ENCODE results near the gene SELENOT.

SELENOT gene

DNA sequence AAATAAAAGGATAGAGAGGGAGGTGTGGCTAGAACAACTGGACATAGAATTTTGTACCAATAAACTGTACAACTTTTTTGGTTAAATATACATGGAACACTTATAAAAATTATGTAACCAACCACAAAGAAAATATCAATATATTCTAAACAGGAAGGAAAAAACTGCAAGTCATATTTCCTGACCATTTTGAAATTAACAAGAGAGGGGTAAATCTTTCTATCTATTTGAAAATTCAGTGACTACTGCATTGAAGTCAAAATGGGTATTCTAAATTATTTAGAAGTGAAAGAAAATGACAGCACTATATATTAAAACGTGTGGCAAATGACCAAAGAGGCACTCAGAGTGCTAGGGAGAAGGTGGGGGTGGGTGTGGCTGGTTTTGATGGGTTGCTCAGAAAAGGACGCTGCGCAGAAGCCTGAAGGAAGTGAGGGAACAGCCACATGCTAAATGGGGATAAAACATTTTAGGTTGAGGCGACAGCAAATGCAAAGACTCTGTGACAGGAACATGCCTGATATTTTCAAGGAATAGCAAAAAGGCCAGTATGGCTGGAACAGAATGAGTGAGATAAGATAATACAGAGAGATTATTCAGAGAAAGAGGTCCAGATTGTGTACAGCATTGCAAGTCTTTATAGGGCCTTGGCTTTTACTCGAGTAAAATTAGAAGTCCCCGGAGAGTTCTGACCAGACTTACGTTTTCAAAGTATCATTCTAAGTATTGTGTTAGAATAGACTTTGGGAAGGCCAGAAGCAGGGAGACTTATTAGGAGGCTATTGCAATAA, 59.5 kb downstream of the SELENOT start:
- DNase-seq (ENCODE audit: low read depth in 1 of 2, low spot score in 1 of 2) = no peak

- DNase-seq (ENCODE audit: low read depth in 1 of 2, low spot score in 1 of 2) = no peak
These were observed 60.3 kb downstream of the SELENOT start for GRCh38 chr3:150663461-150663860.

DNA sequence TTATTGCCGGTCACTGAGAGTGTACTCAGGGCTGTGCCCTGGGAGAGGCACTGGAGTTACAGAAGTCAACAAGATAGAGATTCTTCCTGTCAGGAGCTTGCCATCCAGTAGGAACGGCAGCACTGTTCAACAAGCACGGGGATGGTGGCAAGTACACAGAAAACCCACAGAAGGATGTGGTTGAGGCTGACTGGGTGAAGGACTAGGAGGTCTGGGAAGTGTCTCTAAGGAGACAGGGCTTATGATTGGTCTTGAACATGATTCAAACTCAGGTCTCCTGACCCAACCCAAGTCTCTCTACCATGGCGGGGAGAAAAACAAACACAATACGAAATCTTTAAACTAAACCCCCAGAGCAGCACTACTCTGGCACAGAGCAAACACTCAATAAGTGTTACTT, 63.0 kb downstream of the SELENOT start:
- DNase-seq (ENCODE audit: low read depth in 1 of 2, low spot score in 1 of 2) = no peak

DNA sequence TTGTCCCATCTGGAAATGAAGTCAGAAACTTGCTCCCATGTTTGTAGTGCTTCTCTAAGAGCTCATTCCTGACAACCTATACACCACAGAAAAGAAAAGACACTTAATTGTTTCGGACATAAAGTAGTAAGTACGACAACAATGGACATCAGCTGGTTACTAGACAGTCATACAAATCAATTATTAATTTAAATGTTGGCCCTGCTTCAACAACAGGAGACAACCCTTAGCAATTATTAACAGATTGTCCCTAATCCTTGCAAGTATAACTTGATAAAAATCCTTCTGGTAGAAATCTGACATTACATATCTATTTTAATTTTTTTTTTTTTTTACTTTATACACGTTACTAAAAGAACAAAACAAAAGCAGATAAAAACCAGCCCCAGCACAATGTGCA, 70.8 kb downstream of the SELENOT start:
- no peak for DNase-seq (ENCODE audit: low read depth in 1 of 2, low spot score in 1 of 2)

DNA sequence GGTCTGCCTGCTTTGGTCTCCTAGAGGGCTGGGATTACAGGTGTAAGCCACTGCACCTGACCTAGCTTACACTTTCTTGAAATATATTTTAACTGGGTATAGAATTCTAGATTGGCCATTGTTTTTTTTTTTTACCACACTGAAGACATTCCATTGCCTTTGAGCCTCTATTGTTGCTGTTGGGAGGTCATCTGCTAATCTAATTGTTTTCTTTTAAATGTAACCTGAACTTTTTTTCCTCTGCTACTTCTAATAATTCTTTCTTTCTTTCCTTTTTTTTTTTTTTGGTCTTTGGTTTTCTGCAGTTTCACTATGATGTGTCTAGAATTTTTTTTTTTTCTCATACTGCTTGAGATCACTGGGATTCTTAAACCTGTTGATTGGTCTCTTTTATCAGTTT, 72.5 kb downstream of the SELENOT start:
- no peak for DNase-seq (ENCODE audit: low read depth in 1 of 2, low spot score in 1 of 2)

Measured in stimulated activated CD4-positive, alpha-beta T cell treated with anti-CD3 and anti-CD28 coated beads, Interleukin-15, amount 100 ng/mL, for 1 hour (primary cell).